ENCODE data around the gene TRIM63. TPM values are rescaled to one million over a fixed set of nuclear protein-coding genes. Genes with fewer than 3 reads are reported as not detected.

Gene TRIM63
- total and polyA plus RNA-seq, 2 of the 8 experiments (the other 6 are each of a cell fraction or from before 2014, with no cell fraction given), result not detected

- Histone ChIP-seq H3K27me3 (replicated peaks in 1 of 4; ENCODE audit: control insufficient read depth in 3 of 4, extremely low read depth in 1 of 4, insufficient read depth in 3 of 4, low read length in 3 of 4) (peaks cover 0 to 6% (median 2%) of the 10 kb centered on the region in 4 experiments; a peak in 3 of 7 replicates), H2AK5ac (ENCODE audit: low read depth, low read length) (no peak overlapping the region)
- CTCF ChIA-PET (ENCODE audit: partially characterized antibody), result interaction anchor here (0.6 to 4.0 kb wide), 15 partner anchors 10 to 627 kb away, joined by 3 to 32 read pairs (median 4); partner anchors contain the start of genes PAFAH2 and TRIM63
Measured at GRCh38 chr1:26053718-26054560, 13.5 kb downstream of the TRIM63 start.

More at GRCh38 chr1:26053718-26054560, 13.5 kb downstream of the TRIM63 start:
- Histone ChIP-seq H4K91ac (replicated peaks; ENCODE audit: insufficient read length, low read length) (no peak overlapping the region), H3K36me3 (ENCODE audit: control insufficient read depth in 2 of 4, insufficient read depth in 4 of 4, low read length in 3 of 4) (no peaks in the 10 kb centered on the region), H2BK5ac (ENCODE audit: low read depth, low read length) (no peak overlapping the region), H3K4me1 (replicated peaks in 1 of 4; ENCODE audit: control insufficient read depth in 3 of 4, insufficient read depth in 4 of 4, low read length in 3 of 4) (0 out of 7 replicates have a peak, but pooled peaks cover 0 to 2% (median 0%) of the 10 kb centered on the region in 4 experiments), H3K4me2 (ENCODE audit: insufficient read depth in 1 of 2, low read depth in 2 of 2, low read length in 2 of 2) (no peak overlapping the region), H3K56ac (replicated peaks; ENCODE audit: insufficient read length, low read depth, low read length) (no peak overlapping the region), H4K8ac (ENCODE audit: extremely low read depth, insufficient read depth, low read length) (no peak overlapping the region), H3K9me3 (ENCODE audit: insufficient read depth in 2 of 2, low read depth in 1 of 2, low read length in 1 of 2) (no peaks in the 10 kb centered on the region), H4K20me1 (replicated peaks in 1 of 2; ENCODE audit: control insufficient read depth in 1 of 2, insufficient read depth in 2 of 2, low read length in 2 of 2) (no peaks in the 10 kb centered on the region), H3K23me2 (ENCODE audit: low read depth, low read length) (no peaks in the 10 kb centered on the region), H2BK20ac (ENCODE audit: low read length) (no peak overlapping the region), H3K14ac (ENCODE audit: insufficient read length) (no peak overlapping the region), H3K79me2 (ENCODE audit: control insufficient read depth in 1 of 2, insufficient read depth in 2 of 2, low read length in 2 of 2) (no peaks in the 10 kb centered on the region), H2BK120ac (replicated peaks; ENCODE audit: low read depth, low read length) (no peak overlapping the region), H3K23ac (ENCODE audit: insufficient read length) (no peak overlapping the region), H2BK15ac (ENCODE audit: low read length) (no peak overlapping the region), H3K4me3 (ENCODE audit: extremely low read depth in 1 of 4, insufficient read depth in 2 of 4, low read depth in 3 of 4, low read length in 4 of 4) (no peak overlapping the region), H3K4ac (replicated peaks; ENCODE audit: insufficient read length, low read depth, low read length) (no peak overlapping the region), H3K9ac (replicated peaks in 1 of 4; ENCODE audit: extremely low read depth in 1 of 4, low read depth in 3 of 4, low read length in 3 of 4) (no peak overlapping the region), H3K27ac (ENCODE audit: low read depth, low read length) (no peak overlapping the region), H3K79me1 (ENCODE audit: low read depth, low read length) (no peaks in the 10 kb centered on the region), H3K18ac (ENCODE audit: extremely low read depth, low read length) (no peak overlapping the region), H4K5ac (ENCODE audit: insufficient read length, low read depth, low read length) (no peak overlapping the region), H2BK12ac (ENCODE audit: low read depth, low read length) (no peak overlapping the region), H2AFZ (ENCODE audit: low read length) (peak overlapping the region; percentile 59; the same call in 1 of the 2 replicates)
- DNase-seq (ENCODE audit: low read depth in 1 of 2, low spot score in 2 of 2) (no peak), FAIRE-seq (no peak)
- WGBS, 2 experiments (ENCODE audit: extremely low coverage in 1 of 2, insufficient coverage in 1 of 2, insufficient read length in 1 of 2, insufficient replicate concordance in 2 of 2, low coverage in 1 of 2, low lambda C conversion rate in 2 of 2, missing lambda C conversion rate in 1 of 2), result 74% methylated on average over 16 of the region's 16 CpGs; no CpG with 5 or more reads in 1 of the 2 experiments
- TF ChIP-seq USF2 (IDR thresholded peaks at IDR 0.05; ENCODE audit: low read length) (no peak), RAD21 (IDR thresholded peaks at IDR 0.05 in 1 of 2, conservative IDR thresholded peaks at IDR 0.05 in 1 of 2; ENCODE audit: low read depth in 2 of 2, low read length in 2 of 2) (peak in 1 of 2 experiments; percentile 30; a peak in 1 of 4 replicates)
- POLR2A ChIA-PET (ENCODE audit: partially characterized antibody), result interaction anchor here (1.4 to 2.1 kb wide), 2 partner anchors 9 to 44 kb away, joined by 3 to 11 read pairs; partner anchors contain the start of gene SLC30A2

Measured in H1 (cell line).